ENCODE measurements around the gene ADGRF3.

DNA sequence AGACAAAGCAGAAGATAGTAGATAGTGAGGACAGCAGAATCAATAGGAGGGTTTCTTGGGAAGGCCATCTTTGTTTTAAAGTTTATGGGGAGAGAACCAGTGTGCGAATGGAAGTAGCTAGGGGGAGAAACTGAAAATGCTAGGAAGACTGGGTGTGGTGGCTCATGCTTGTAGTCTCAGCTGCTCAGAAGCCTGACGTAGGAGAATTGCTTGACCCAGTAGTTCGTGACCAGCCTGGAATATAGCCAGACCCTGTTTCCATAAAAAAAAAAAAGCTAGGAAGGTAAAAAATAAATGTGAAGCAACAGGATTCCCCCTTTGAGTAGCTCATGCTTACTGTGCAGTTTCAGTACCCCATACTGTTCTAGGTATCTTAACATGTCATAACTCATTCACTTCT is 36.0 kb upstream of the ADGRF3 start:
- TF ChIP-seq, protein P1, sequence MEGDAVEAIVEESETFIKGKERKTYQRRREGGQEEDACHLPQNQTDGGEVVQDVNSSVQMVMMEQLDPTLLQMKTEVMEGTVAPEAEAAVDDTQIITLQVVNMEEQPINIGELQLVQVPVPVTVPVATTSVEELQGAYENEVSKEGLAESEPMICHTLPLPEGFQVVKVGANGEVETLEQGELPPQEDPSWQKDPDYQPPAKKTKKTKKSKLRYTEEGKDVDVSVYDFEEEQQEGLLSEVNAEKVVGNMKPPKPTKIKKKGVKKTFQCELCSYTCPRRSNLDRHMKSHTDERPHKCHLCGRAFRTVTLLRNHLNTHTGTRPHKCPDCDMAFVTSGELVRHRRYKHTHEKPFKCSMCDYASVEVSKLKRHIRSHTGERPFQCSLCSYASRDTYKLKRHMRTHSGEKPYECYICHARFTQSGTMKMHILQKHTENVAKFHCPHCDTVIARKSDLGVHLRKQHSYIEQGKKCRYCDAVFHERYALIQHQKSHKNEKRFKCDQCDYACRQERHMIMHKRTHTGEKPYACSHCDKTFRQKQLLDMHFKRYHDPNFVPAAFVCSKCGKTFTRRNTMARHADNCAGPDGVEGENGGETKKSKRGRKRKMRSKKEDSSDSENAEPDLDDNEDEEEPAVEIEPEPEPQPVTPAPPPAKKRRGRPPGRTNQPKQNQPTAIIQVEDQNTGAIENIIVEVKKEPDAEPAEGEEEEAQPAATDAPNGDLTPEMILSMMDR (IDR thresholded peaks at IDR 0.05): no peak
- TF ChIP-seq EZH2phosphoT487 (IDR thresholded peaks at IDR 0.05): no peak
